Calu3 (cell line): Measurements from ENCODE around the gene GRM7. TPM values are rescaled to one million over a fixed set of nuclear protein-coding genes. Genes with fewer than 3 reads are reported as not detected.

ENCODE experiments used
- BruUV-seq: library from RNA; stranded (reverse); fragments of 400-500 nt; replicated peaks from 2 replicates; lab custom pipeline; 2021; lab: Mats Ljungman, UMichigan
- CTCF ChIA-PET: fragments of 300-600 bp; sonication (Branson Sonifier 250); formaldehyde crosslinking; loops from one replicate; lab custom pipeline; 2022; ENCODE audit warnings: antibody characterized with exemption; lab: Charles Lee
- DNase-seq: peaks from one replicate; pipeline ENCODE4 v3.0.0; 2022
- H3K27ac Mint-ChIP-seq: one replicate; pipeline ENCODE4 v1.8.0; 2022; ENCODE audit warnings: mixed read lengths; ENCODE audit not compliant: unreplicated experiment
- H3K27me3 Mint-ChIP-seq: one replicate; pipeline ENCODE4 v1.8.0; 2022; ENCODE audit warnings: mixed read lengths; ENCODE audit not compliant: unreplicated experiment
- H3K36me3 Mint-ChIP-seq: one replicate; pipeline ENCODE4 v1.8.0; 2022; ENCODE audit warnings: mild to moderate bottlenecking, moderate library complexity, mixed read lengths; ENCODE audit not compliant: insufficient read depth, unreplicated experiment
- H3K4me1 Mint-ChIP-seq: one replicate; pipeline ENCODE4 v1.8.0; 2022; ENCODE audit warnings: mild to moderate bottlenecking, low read depth, mixed read lengths; ENCODE audit not compliant: unreplicated experiment
- H3K4me3 Mint-ChIP-seq: one replicate; pipeline ENCODE4 v1.8.0; 2022; ENCODE audit warnings: mild to moderate bottlenecking, low read depth, moderate library complexity, mixed read lengths; ENCODE audit not compliant: unreplicated experiment
- H3K9me3 Mint-ChIP-seq: one replicate; pipeline ENCODE4 v1.8.0; 2022; ENCODE audit warnings: low read depth, mixed read lengths; ENCODE audit not compliant: unreplicated experiment
- CTCF ChIP-seq: fragments of 200-600 bp; IDR thresholded peaks from one replicate; pipeline ENCODE4 v1.8.0; 2022; ENCODE audit warnings: antibody characterized with exemption; ENCODE audit not compliant: unreplicated experiment
- intact Hi-C: fragments of 100-400 bp; cut with micrococcal nuclease; formaldehyde crosslinking; loops from one replicate; pipeline ENCODE4 v1.10.0; 2022; ENCODE audit not compliant: unreplicated experiment
- total RNA-seq: library from RNA; stranded (reverse); gene quantifications from 2 replicates; pipeline ENCODE4 v1.2.3, GENCODE V29; 2022

Gene GRM7
- total RNA-seq, 1 experiment from 2014 or later, result not detected

GRCh38 chr3:7506606-7507180, 645.8 kb downstream of the GRM7 start:
- H3K36me3 Mint-ChIP-seq, result peaks cover 14% of the 10 kb centered on the region
- BruUV-seq, result no TSS peak
- intact Hi-C loops, result loop anchor here (5.0 to 10.0 kb wide), 3 partner anchors 281 to 371 kb away; no protein-coding TSS in a partner anchor
- CTCF ChIA-PET, result interaction anchor here (0.5 kb wide), 2 partner anchors 139 to 1922 kb away, joined by 3 read pairs; no protein-coding TSS in a partner anchor
- H3K27ac Mint-ChIP-seq, result peak overlapping the region; percentile 96
- no peak for DNase-seq
- no peak for TF ChIP-seq CTCF
- H3K4me1 Mint-ChIP-seq, result peaks cover 63% of the 10 kb centered on the region
- H3K4me3 Mint-ChIP-seq, result peak overlapping the region; percentile 22
- no peaks in the 10 kb centered on the region for H3K27me3 Mint-ChIP-seq
- peaks cover 5% of the 10 kb centered on the region for H3K9me3 Mint-ChIP-seq

- Mint-ChIP-seq H3K27ac (no peak overlapping the region), H3K9me3 (peaks cover 5% of the 10 kb centered on the region), H3K4me3 (no peak overlapping the region), H3K36me3 (peaks cover 14% of the 10 kb centered on the region), H3K27me3 (no peaks in the 10 kb centered on the region), H3K4me1 (peaks cover 63% of the 10 kb centered on the region)
- peak; percentile 6 for DNase-seq
- intact Hi-C loops, result loop anchor here (5.0 to 10.0 kb wide), 3 partner anchors 278 to 368 kb away; no protein-coding TSS in a partner anchor
- BruUV-seq, result no TSS peak
- CTCF ChIA-PET, result no interaction called here
- TF ChIP-seq CTCF, result no peak
Measured at GRCh38 chr3:7508821-7509220, 647.9 kb downstream of the GRM7 start.

- CTCF ChIA-PET, result no interaction called here
- DNase-seq, result no peak
- no peaks in the 10 kb centered on the region for H3K27me3 Mint-ChIP-seq
- no peak overlapping the region for H3K4me3 Mint-ChIP-seq
- no peaks in the 10 kb centered on the region for H3K36me3 Mint-ChIP-seq
- intact Hi-C loops, result no loop called here
- BruUV-seq, result no TSS peak
- H3K9me3 Mint-ChIP-seq, result no peaks in the 10 kb centered on the region
- H3K27ac Mint-ChIP-seq, result no peak overlapping the region
- no peak for TF ChIP-seq CTCF
- H3K4me1 Mint-ChIP-seq, result peaks cover 33% of the 10 kb centered on the region
Measured at GRCh38 chr3:7512048-7512447, 651.1 kb downstream of the GRM7 start.

- intact Hi-C loops, result no loop called here
- H3K4me3 Mint-ChIP-seq, result no peak overlapping the region
- CTCF ChIA-PET, result no interaction called here
- H3K27ac Mint-ChIP-seq, result no peak overlapping the region
- no peaks in the 10 kb centered on the region for H3K9me3 Mint-ChIP-seq
- no peaks in the 10 kb centered on the region for H3K27me3 Mint-ChIP-seq
- DNase-seq, result no peak
- no peak for TF ChIP-seq CTCF
- H3K4me1 Mint-ChIP-seq, result no peaks in the 10 kb centered on the region
- no peaks in the 10 kb centered on the region for H3K36me3 Mint-ChIP-seq
- no TSS peak for BruUV-seq
Measured at GRCh38 chr3:7518026-7518425, 657.1 kb downstream of the GRM7 start.
